ENCODE data around the gene CA11. TPM values are rescaled to one million over a fixed set of nuclear protein-coding genes. Genes with fewer than 3 reads are reported as not detected.

The CA11 gene
- total RNA-seq, 2 donors from 2014 or later, result 7.0 to 11.2 TPM

DNA sequence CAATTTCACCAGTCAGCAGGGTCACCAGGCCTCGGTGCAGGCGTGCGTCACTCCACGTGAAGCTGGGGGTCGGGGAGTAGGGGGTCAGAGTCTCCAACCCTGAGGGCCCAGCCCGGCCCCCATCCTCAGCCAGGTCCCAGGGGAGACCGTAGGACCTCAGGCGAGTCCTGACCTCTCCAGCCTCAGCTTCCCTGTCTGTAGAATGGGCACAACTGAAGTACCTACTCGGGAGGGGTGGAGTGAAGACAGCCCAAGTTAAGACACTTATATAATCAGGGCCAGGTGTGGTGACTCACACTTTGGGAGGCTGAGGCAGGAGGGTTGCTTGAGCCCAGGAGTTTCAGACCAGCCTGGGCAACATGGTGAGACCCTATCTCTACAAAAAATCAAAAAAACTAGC is 42.1 kb downstream of the CA11 start:
- WGBS, result 96% methylated on average over 2 of the region's 9 CpGs
- no peaks in the 10 kb centered on the region for H3K36me3 ChIP-seq
- no peak overlapping the region for H3K4me3 ChIP-seq
- TF ChIP-seq POLR2A (IDR thresholded peaks at IDR 0.05) (no peak), POLR2AphosphoS5 (IDR thresholded peaks at IDR 0.05) (no peak)
- TF ChIP-seq, protein P1, sequence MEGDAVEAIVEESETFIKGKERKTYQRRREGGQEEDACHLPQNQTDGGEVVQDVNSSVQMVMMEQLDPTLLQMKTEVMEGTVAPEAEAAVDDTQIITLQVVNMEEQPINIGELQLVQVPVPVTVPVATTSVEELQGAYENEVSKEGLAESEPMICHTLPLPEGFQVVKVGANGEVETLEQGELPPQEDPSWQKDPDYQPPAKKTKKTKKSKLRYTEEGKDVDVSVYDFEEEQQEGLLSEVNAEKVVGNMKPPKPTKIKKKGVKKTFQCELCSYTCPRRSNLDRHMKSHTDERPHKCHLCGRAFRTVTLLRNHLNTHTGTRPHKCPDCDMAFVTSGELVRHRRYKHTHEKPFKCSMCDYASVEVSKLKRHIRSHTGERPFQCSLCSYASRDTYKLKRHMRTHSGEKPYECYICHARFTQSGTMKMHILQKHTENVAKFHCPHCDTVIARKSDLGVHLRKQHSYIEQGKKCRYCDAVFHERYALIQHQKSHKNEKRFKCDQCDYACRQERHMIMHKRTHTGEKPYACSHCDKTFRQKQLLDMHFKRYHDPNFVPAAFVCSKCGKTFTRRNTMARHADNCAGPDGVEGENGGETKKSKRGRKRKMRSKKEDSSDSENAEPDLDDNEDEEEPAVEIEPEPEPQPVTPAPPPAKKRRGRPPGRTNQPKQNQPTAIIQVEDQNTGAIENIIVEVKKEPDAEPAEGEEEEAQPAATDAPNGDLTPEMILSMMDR (IDR thresholded peaks at IDR 0.05), result no peak
- intact Hi-C loops (cut with DNase I), result no loop called here
- no peaks in the 10 kb centered on the region for H3K27me3 ChIP-seq (replicated peaks; ENCODE audit: insufficient read depth)
- no peak overlapping the region for H3K27ac ChIP-seq
- H3K9me3 ChIP-seq, result no peaks in the 10 kb centered on the region
- no peaks in the 10 kb centered on the region for H3K4me1 ChIP-seq (replicated peaks)
- no peak for DNase-seq (ENCODE audit: low spot score)

DNA sequence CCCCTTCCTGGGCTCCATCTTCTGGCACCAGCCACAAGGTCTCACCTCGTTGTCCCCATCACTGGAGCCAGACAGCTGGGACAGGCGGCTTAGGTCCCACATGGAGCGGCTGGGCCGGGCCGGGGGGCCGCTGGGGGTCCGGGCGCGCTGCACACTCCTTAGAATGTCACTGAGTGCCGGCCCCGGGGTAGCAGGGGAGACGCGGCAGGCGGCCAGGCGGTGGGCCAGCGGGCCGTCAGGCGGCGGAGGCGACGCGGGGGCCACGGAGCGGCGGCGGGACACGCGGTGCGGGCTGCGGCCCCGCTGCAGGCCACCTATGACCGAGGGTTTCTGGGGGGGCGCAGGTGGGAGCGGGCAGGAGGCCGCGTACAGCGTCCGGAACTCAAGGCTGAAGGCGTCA is 42.5 kb downstream of the CA11 start:
- Histone ChIP-seq H3K9me3 (no peaks in the 10 kb centered on the region), H3K27ac (no peak overlapping the region), H3K36me3 (no peaks in the 10 kb centered on the region), H3K27me3 (replicated peaks; ENCODE audit: insufficient read depth) (no peaks in the 10 kb centered on the region), H3K4me1 (replicated peaks) (no peaks in the 10 kb centered on the region), H3K4me3 (no peak overlapping the region)
- no peak for DNase-seq (ENCODE audit: low spot score)
- intact Hi-C loops (cut with DNase I), result no loop called here
- WGBS, result 93% methylated on average over 38 of the region's 39 CpGs
- TF ChIP-seq POLR2A (IDR thresholded peaks at IDR 0.05), result no peak
- no peak for TF ChIP-seq POLR2AphosphoS5 (IDR thresholded peaks at IDR 0.05)
- TF ChIP-seq, protein P1 (IDR thresholded peaks at IDR 0.05), result no peak

- TF ChIP-seq POLR2A (IDR thresholded peaks at IDR 0.05) (no peak), POLR2AphosphoS5 (IDR thresholded peaks at IDR 0.05) (no peak)
- TF ChIP-seq, protein P1 (IDR thresholded peaks at IDR 0.05), result no peak
These were observed 43.0 kb downstream of the CA11 start for GRCh38 chr19:48603001-48603400.

GRCh38 chr19:48600679-48601417 is 45.1 kb downstream of the CA11 start:
- H3K27ac ChIP-seq, result no peak overlapping the region
- intact Hi-C loops (cut with DNase I), result no loop called here
- H3K36me3 ChIP-seq, result no peaks in the 10 kb centered on the region
- no peak overlapping the region for H3K4me3 ChIP-seq
- H3K4me1 ChIP-seq (replicated peaks), result no peaks in the 10 kb centered on the region
- DNase-seq (ENCODE audit: low spot score), result no peak
- 91% methylated on average over 21 of the region's 21 CpGs for WGBS
- TF ChIP-seq POLR2AphosphoS5 (IDR thresholded peaks at IDR 0.05) (no peak), POLR2A (IDR thresholded peaks at IDR 0.05) (no peak)
- TF ChIP-seq, protein P1 (IDR thresholded peaks at IDR 0.05), result no peak
- H3K27me3 ChIP-seq (replicated peaks; ENCODE audit: insufficient read depth), result no peaks in the 10 kb centered on the region
- no peaks in the 10 kb centered on the region for H3K9me3 ChIP-seq

More at GRCh38 chr19:48603001-48603400, 43.0 kb downstream of the CA11 start:
- Histone ChIP-seq H3K4me3 (no peak overlapping the region), H3K4me1 (replicated peaks) (no peaks in the 10 kb centered on the region), H3K36me3 (no peaks in the 10 kb centered on the region), H3K27me3 (replicated peaks; ENCODE audit: insufficient read depth) (no peaks in the 10 kb centered on the region), H3K9me3 (no peaks in the 10 kb centered on the region), H3K27ac (no peak overlapping the region)
- intact Hi-C loops (cut with DNase I), result no loop called here
- DNase-seq (ENCODE audit: low spot score), result no peak
- WGBS, result 87% methylated on average over 9 of the region's 9 CpGs

Data from prostate gland (tissue), 2 donors.